Cerebellar nuclear complex (tissue), 1 donor: ENCODE results near the gene CLDN11.

Experiments used
- DNase-seq, 2 experiments: peaks; one replicate each; lab custom pipeline; 2025; lab: John Stamatoyannopoulos, UW

Gene CLDN11

GRCh38 chr3:170426240-170426797, 7.7 kb downstream of the CLDN11 start:
- no peak for DNase-seq

GRCh38 chr3:170428095-170428494, 9.4 kb downstream of the CLDN11 start:
- DNase-seq: no peak

GRCh38 chr3:170429050-170429449, 10.4 kb downstream of the CLDN11 start:
- no peak for DNase-seq

- no peak for DNase-seq
Measured at GRCh38 chr3:170431054-170431453, 12.4 kb downstream of the CLDN11 start.

GRCh38 chr3:170432416-170432815, 13.7 kb downstream of the CLDN11 start:
- DNase-seq: no peak

GRCh38 chr3:170436697-170437096, 18.0 kb downstream of the CLDN11 start:
- DNase-seq: no peak

- DNase-seq: no peak
Measured at GRCh38 chr3:170437176-170437575, 18.5 kb downstream of the CLDN11 start.

- DNase-seq: no peak
Measured at GRCh38 chr3:170437696-170438407, 19.2 kb downstream of the CLDN11 start.

GRCh38 chr3:170438836-170439235, 20.2 kb downstream of the CLDN11 start:
- DNase-seq: no peak

- DNase-seq: no peak
Measured at GRCh38 chr3:170440344-170440743, 21.7 kb downstream of the CLDN11 start.

- no peak for DNase-seq
Measured at GRCh38 chr3:170441412-170441811, 22.7 kb downstream of the CLDN11 start.

- DNase-seq: no peak
Measured at GRCh38 chr3:170442947-170443346, 24.3 kb downstream of the CLDN11 start.

GRCh38 chr3:170443457-170443856, 24.8 kb downstream of the CLDN11 start:
- DNase-seq: no peak

GRCh38 chr3:170448584-170448983, 29.9 kb downstream of the CLDN11 start:
- DNase-seq: no peak

- DNase-seq: no peak
Measured at GRCh38 chr3:170450039-170450438, 31.4 kb downstream of the CLDN11 start.

GRCh38 chr3:170454509-170454908, 35.8 kb downstream of the CLDN11 start:
- DNase-seq: no peak

GRCh38 chr3:170458285-170458684, 39.6 kb downstream of the CLDN11 start:
- no peak for DNase-seq

GRCh38 chr3:170463011-170463410, 44.3 kb downstream of the CLDN11 start:
- DNase-seq: no peak

GRCh38 chr3:170465955-170466354, 47.3 kb downstream of the CLDN11 start:
- no peak for DNase-seq

GRCh38 chr3:170467007-170467406, 48.3 kb downstream of the CLDN11 start:
- DNase-seq: no peak

GRCh38 chr3:170467571-170468147, 49.0 kb downstream of the CLDN11 start:
- no peak for DNase-seq

GRCh38 chr3:170469151-170470062, 50.7 kb downstream of the CLDN11 start:
- DNase-seq: no peak
